ENCODE measurements around the gene LATS1. TPM values are rescaled to one million over a fixed set of nuclear protein-coding genes. Genes with fewer than 3 reads are reported as not detected.

The LATS1 gene
- total and polyA plus RNA-seq, 10 of the 15 experiments (the other 5 are each of a cell fraction or from before 2014, with no cell fraction given), result 2.1 to 15.6 (median 11.0) TPM

- no peak overlapping the region for H3K4me3 ChIP-seq
- no peaks in the 10 kb centered on the region for H3K27me3 ChIP-seq (replicated peaks in 1 of 2; ENCODE audit: control insufficient read depth in 2 of 2, insufficient read depth in 2 of 2, low read length in 1 of 2)
- FAIRE-seq (no peak), DNase-seq (ENCODE audit: low read depth, low spot score) (no peak), ATAC-seq (no peak)
- in situ Hi-C loops (cut with MboI) (no loop called here), intact Hi-C loops (cut with micrococcal nuclease; ENCODE audit: unreplicated experiment) (no loop called here)
- H3K9ac ChIP-seq (ENCODE audit: control insufficient read depth, insufficient read depth, low read length), result no peak overlapping the region
- POLR2A ChIA-PET, result no interaction called here
- H3K36me3 ChIP-seq (ENCODE audit: control insufficient read depth in 2 of 2, insufficient read depth in 2 of 2, low read length in 1 of 2), result peaks cover 2 to 16% of the 10 kb centered on the region in 2 experiments; a peak in 3 of 4 replicates
- no peaks in the 10 kb centered on the region for H3K9me3 ChIP-seq (replicated peaks; ENCODE audit: control insufficient read depth, insufficient read depth, low read length)
- H2AFZ ChIP-seq (ENCODE audit: control insufficient read depth, low read depth, low read length), result no peak overlapping the region
- RAD21 ChIA-PET (ENCODE audit: unreplicated experiment), result interaction anchor here (0.6 kb wide), 1 partner anchor 349 kb away, joined by 3 read pairs; no protein-coding TSS in a partner anchor
- TF ChIP-seq PAX8 (IDR thresholded peaks at IDR 0.05), result no peak
- TF ChIP-seq BACH1 (IDR thresholded peaks at IDR 0.05; ENCODE audit: borderline replicate concordance), result no peak
- no peak for TF ChIP-seq MTA2 (IDR thresholded peaks at IDR 0.05; ENCODE audit: low read depth)
- no peak for TF ChIP-seq EZH2 (IDR thresholded peaks at IDR 0.05; ENCODE audit: borderline replicate concordance, control insufficient read depth, low read depth, low read length)
- TF ChIP-seq NFIC (IDR thresholded peaks at IDR 0.05; ENCODE audit: low read depth, low read length), result no peak
- no peak for TF ChIP-seq SRF (IDR thresholded peaks at IDR 0.05; ENCODE audit: low read depth in 2 of 2, low read length in 2 of 2)
- no peak for TF ChIP-seq PML (IDR thresholded peaks at IDR 0.05; ENCODE audit: low read length)
- TF ChIP-seq MAX (IDR thresholded peaks at IDR 0.05; ENCODE audit: low read depth, low read length), result no peak
- CTCF ChIA-PET, result interaction anchor here (0.7 kb wide), 1 partner anchor 18 kb away, joined by 5 read pairs; the partner anchor contains the start of gene LATS1
- no TSS peak for BruUV-seq (replicated peaks)
- no peaks in the 10 kb centered on the region for H3K4me1 ChIP-seq (ENCODE audit: control insufficient read depth, insufficient read depth, low read length)
- peaks cover 52% of the 10 kb centered on the region for H3K79me2 ChIP-seq (ENCODE audit: control insufficient read depth, insufficient read depth, low read length)
- no peak overlapping the region for H3K27ac ChIP-seq (ENCODE audit: control insufficient read depth, insufficient read depth)
- no peak overlapping the region for H3K4me2 ChIP-seq (ENCODE audit: control insufficient read depth, insufficient read depth)
- 100% methylated on average over 2 of the region's 2 CpGs for WGBS (ENCODE audit: insufficient coverage, insufficient replicate concordance, low lambda C conversion rate, missing lambda C conversion rate)
- SMC1A ChIA-PET (ENCODE audit: uncharacterized antibody, unreplicated experiment), result interaction anchor here (1.6 to 1.8 kb wide), 2 partner anchors 14 to 39 kb away, joined by 3 to 6 read pairs; no protein-coding TSS in a partner anchor
- no peaks in the 10 kb centered on the region for H4K20me1 ChIP-seq (ENCODE audit: control insufficient read depth, insufficient read depth)
These were observed 18.8 kb downstream of the LATS1 start for GRCh38 chr6:149699150-149699549.

Data from GM12878 (cell line).